Measurements from ENCODE around the gene VKORC1. TPM values are rescaled to one million over a fixed set of nuclear protein-coding genes. Genes with fewer than 3 reads are reported as not detected.

VKORC1 gene
- total and polyA plus RNA-seq, 2 experiments from 2014 or later = 105 to 195 TPM

DNA sequence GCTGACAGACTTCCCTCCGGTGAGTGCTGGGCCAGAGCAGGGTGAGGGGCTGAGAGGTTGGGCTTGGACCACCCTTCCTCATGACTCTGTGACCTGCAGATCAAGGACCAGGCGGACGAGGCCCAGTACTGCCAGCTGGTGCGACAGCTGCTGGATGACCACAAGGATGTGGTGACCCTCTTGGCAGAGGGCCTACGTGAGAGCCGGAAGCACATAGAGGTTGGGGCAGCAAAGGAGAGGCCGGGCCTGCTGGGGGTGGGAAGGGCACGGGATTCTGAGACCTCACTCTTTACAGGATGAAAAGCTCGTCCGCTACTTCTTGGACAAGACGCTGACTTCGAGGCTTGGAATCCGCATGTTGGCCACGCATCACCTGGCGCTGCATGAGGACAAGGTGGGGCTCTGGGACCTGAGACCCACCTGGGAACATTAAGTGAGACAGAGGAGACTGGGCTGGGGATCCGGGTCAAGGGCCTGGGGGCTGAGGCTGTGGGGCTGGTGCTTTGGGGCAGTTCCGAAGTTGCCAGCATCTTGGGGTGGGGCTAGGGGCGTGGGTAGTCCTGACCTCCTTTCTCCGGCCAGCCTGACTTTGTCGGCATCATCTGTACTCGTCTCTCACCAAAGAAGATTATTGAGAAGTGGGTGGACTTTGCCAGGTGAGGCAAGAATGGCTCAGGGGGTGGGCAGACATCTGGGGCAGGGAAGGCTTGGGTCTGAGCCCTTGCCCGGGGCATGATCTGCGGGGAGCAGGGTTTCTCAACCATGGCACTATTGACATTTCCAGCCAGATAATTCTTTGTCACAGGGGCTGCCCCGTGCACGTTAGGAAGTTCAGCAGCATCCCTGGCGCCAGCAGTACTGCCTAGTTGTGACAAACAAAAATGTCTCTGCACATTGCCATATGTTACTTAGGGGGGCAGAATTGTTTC lies 15.8 kb upstream of the VKORC1 start:
- Histone ChIP-seq H3K4me1 (ENCODE audit: insufficient read depth) (peaks cover 10% of the 10 kb centered on the region), H3K27ac (no peak overlapping the region), H3K4me3 (no peak overlapping the region), H3K4me2 (no peak overlapping the region), H3K79me2 (peaks cover 12% of the 10 kb centered on the region), H3K9me3 (ENCODE audit: low read depth) (no peaks in the 10 kb centered on the region), H3K27me3 (no peaks in the 10 kb centered on the region), H2AFZ (no peak overlapping the region), H4K20me1 (ENCODE audit: insufficient read depth, poor library complexity, severe bottlenecking) (no peaks in the 10 kb centered on the region), H3K9me2 (replicated peaks; ENCODE audit: insufficient read depth) (no peaks in the 10 kb centered on the region), H3K36me3 (replicated peaks; ENCODE audit: insufficient read depth, low read depth) (no peaks in the 10 kb centered on the region)
- WGBS (ENCODE audit: low lambda C conversion rate, missing lambda C conversion rate) = 95% methylated on average over 23 of the region's 26 CpGs
- no peak for TF ChIP-seq EZH2 (IDR thresholded peaks at IDR 0.05; ENCODE audit: borderline replicate concordance)
- TF ChIP-seq EZH2phosphoT487 (IDR thresholded peaks at IDR 0.05; ENCODE audit: low read depth, severe bottlenecking, unreplicated experiment) = no peak
- TF ChIP-seq, protein P1, sequence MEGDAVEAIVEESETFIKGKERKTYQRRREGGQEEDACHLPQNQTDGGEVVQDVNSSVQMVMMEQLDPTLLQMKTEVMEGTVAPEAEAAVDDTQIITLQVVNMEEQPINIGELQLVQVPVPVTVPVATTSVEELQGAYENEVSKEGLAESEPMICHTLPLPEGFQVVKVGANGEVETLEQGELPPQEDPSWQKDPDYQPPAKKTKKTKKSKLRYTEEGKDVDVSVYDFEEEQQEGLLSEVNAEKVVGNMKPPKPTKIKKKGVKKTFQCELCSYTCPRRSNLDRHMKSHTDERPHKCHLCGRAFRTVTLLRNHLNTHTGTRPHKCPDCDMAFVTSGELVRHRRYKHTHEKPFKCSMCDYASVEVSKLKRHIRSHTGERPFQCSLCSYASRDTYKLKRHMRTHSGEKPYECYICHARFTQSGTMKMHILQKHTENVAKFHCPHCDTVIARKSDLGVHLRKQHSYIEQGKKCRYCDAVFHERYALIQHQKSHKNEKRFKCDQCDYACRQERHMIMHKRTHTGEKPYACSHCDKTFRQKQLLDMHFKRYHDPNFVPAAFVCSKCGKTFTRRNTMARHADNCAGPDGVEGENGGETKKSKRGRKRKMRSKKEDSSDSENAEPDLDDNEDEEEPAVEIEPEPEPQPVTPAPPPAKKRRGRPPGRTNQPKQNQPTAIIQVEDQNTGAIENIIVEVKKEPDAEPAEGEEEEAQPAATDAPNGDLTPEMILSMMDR (IDR thresholded peaks at IDR 0.05; ENCODE audit: poor library complexity) = no peak
- no peak for DNase-seq (ENCODE audit: low spot score)

DNA sequence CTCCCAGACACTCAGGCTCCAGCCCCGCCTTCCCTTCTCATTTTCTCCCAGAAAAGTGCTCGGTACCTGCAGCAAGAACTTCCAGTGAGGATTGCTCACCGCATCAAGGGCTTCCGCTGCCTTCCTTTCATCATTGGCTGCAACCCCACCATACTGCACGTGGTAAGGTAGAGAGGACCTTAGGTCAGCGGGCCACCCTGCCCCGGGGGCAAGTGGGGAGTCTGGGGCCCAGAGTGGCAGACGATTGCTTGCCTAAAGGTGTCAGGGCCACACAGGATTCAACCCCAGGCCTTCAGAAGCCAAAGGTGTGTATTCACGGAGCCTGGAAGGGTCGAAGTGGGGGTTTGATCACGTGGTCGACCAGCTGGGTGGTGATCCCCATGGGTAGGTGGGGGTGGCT lies 15.0 kb upstream of the VKORC1 start:
- H3K27ac ChIP-seq = no peak overlapping the region
- no peaks in the 10 kb centered on the region for H3K27me3 ChIP-seq
- no peaks in the 10 kb centered on the region for H4K20me1 ChIP-seq (ENCODE audit: insufficient read depth, poor library complexity, severe bottlenecking)
- H3K36me3 ChIP-seq (replicated peaks; ENCODE audit: insufficient read depth, low read depth) = no peaks in the 10 kb centered on the region
- H3K4me3 ChIP-seq = no peak overlapping the region
- no peaks in the 10 kb centered on the region for H3K9me3 ChIP-seq (ENCODE audit: low read depth)
- peaks cover 12% of the 10 kb centered on the region for H3K79me2 ChIP-seq
- peak overlapping the region; percentile 98 for H3K4me2 ChIP-seq
- H2AFZ ChIP-seq = no peak overlapping the region
- H3K4me1 ChIP-seq (ENCODE audit: insufficient read depth) = peaks cover 10% of the 10 kb centered on the region
- WGBS (ENCODE audit: low lambda C conversion rate, missing lambda C conversion rate) = 96% methylated on average over 10 of the region's 12 CpGs
- DNase-seq (ENCODE audit: low spot score) = peak; percentile 6
- no peaks in the 10 kb centered on the region for H3K9me2 ChIP-seq (replicated peaks; ENCODE audit: insufficient read depth)
- TF ChIP-seq, protein P1 (IDR thresholded peaks at IDR 0.05; ENCODE audit: poor library complexity) = no peak
- TF ChIP-seq EZH2phosphoT487 (IDR thresholded peaks at IDR 0.05; ENCODE audit: low read depth, severe bottlenecking, unreplicated experiment) (no peak), EZH2 (IDR thresholded peaks at IDR 0.05; ENCODE audit: borderline replicate concordance) (no peak)

DNA sequence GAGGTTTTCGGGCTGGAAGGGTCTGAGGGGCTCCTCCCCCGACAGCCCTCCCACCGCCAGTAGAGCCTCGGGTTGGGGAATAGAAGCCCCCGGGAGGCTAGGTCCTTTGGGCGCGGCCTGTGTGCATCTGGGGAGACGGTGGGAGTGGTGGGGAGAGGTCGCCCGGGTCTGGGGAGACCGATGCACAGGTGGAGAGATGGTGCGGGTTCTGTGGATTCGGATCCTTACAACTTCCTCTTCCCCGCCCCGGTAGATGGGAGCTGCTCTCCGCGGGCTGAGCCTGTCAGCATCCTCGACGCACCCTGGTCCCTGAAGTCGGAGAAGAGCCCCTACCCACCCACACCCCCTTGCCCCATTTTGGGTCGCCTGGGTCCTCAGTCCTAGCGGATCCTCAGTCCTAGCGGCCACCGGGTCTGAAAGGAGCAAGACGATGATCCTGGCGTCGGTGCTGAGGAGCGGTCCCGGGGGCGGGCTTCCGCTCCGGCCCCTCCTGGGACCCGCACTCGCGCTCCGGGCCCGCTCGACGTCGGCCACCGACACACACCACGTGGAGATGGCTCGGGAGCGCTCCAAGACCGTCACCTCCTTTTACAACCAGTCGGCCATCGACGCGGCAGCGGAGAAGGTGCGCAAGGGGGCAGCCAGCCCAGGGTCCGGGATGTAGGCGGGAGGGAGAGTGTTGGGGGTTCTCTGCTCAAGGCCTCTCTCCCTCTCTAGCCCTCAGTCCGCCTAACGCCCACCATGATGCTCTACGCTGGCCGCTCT lies 14.4 kb upstream of the VKORC1 start:
- Histone ChIP-seq H4K20me1 (ENCODE audit: insufficient read depth, poor library complexity, severe bottlenecking) (no peaks in the 10 kb centered on the region), H3K4me3 (peak overlapping the region; percentile 100), H2AFZ (peak overlapping the region; percentile 99), H3K9me2 (replicated peaks; ENCODE audit: insufficient read depth) (no peaks in the 10 kb centered on the region), H3K27ac (peak overlapping the region; percentile 69), H3K27me3 (no peaks in the 10 kb centered on the region), H3K36me3 (replicated peaks; ENCODE audit: insufficient read depth, low read depth) (no peaks in the 10 kb centered on the region), H3K4me1 (ENCODE audit: insufficient read depth) (peaks cover 8% of the 10 kb centered on the region), H3K9me3 (ENCODE audit: low read depth) (no peaks in the 10 kb centered on the region), H3K79me2 (peaks cover 12% of the 10 kb centered on the region), H3K4me2 (peak overlapping the region; percentile 98)
- WGBS (ENCODE audit: low lambda C conversion rate, missing lambda C conversion rate) = 60% methylated on average over 51 of the region's 57 CpGs
- no peak for TF ChIP-seq EZH2 (IDR thresholded peaks at IDR 0.05; ENCODE audit: borderline replicate concordance)
- TF ChIP-seq, protein P1 (IDR thresholded peaks at IDR 0.05; ENCODE audit: poor library complexity) = no peak
- TF ChIP-seq EZH2phosphoT487 (IDR thresholded peaks at IDR 0.05; ENCODE audit: low read depth, severe bottlenecking, unreplicated experiment) = no peak
- peak; percentile 8 for DNase-seq (ENCODE audit: low spot score)
